Brain microvascular endothelial cell (primary cell): ENCODE data around the gene ENTPD7.

Experiments used
- DNase-seq: peaks from one replicate; pipeline ENCODE4 v3.0.0-alpha.2; 2020
- H3K27ac ChIP-seq: fragments of 250-450 bp; sonication (Bioruptor Pico); 2 replicates; pipeline ENCODE4 v1.5.1; 2020; ENCODE audit warnings: mild to moderate bottlenecking, moderate library complexity
- H3K27me3 ChIP-seq: fragments of 250-450 bp; sonication (Bioruptor Pico); replicated peaks from 2 replicates; pipeline ENCODE4 v1.5.1; 2020; ENCODE audit warnings: mild to moderate bottlenecking
- H3K36me3 ChIP-seq: fragments of 250-450 bp; sonication (Bioruptor Pico); replicated peaks from 2 replicates; pipeline ENCODE4 v1.5.1; 2020; ENCODE audit warnings: mild to moderate bottlenecking
- H3K4me3 ChIP-seq: 2 replicates; pipeline ENCODE4 v1.5.1; 2011; ENCODE audit warnings: low read depth, mild to moderate bottlenecking, control low read depth, low read length, moderate library complexity
- CTCF ChIP-seq: IDR thresholded peaks from 2 replicates; pipeline ENCODE4 v1.5.1; 2011; ENCODE audit warnings: low read depth, mild to moderate bottlenecking, moderate library complexity, low read length, control low read depth, inconsistent platforms; ENCODE audit errors: missing control alignments
- in situ Hi-C: cut with HindIII; loops from 2 replicates; pipeline ENCODE4 v1.10.0; 2017; ENCODE audit warnings: low sequenced_read_pairs, low pct_ligation_motif_present

The ENTPD7 gene

GRCh38 chr10:99656199-99657064, 2.9 kb upstream of the ENTPD7 start:
- no peak overlapping the region for H3K4me3 ChIP-seq
- in situ Hi-C loops: no loop called here
- H3K27ac ChIP-seq: no peak overlapping the region
- H3K27me3 ChIP-seq: no peaks in the 10 kb centered on the region
- no peak for DNase-seq
- no peak for TF ChIP-seq CTCF
- no peaks in the 10 kb centered on the region for H3K36me3 ChIP-seq

GRCh38 chr10:99658622-99659030, 683 bp upstream of the ENTPD7 start:
- H3K27me3 ChIP-seq: no peaks in the 10 kb centered on the region
- peak overlapping the region; percentile 94 for H3K4me3 ChIP-seq
- DNase-seq: peak; percentile 78
- no peak for TF ChIP-seq CTCF
- H3K27ac ChIP-seq: peak overlapping the region; percentile 89
- no peaks in the 10 kb centered on the region for H3K36me3 ChIP-seq
- in situ Hi-C loops: no loop called here

GRCh38 chr10:99659868-99660366, 608 bp downstream of the ENTPD7 start:
- DNase-seq: no peak
- no peak for TF ChIP-seq CTCF
- in situ Hi-C loops: no loop called here
- Histone ChIP-seq H3K4me3 (peak overlapping the region; percentile 94), H3K27me3 (no peaks in the 10 kb centered on the region), H3K27ac (peak overlapping the region; percentile 89), H3K36me3 (peaks cover 3% of the 10 kb centered on the region)

- in situ Hi-C loops: no loop called here
- Histone ChIP-seq H3K27me3 (no peaks in the 10 kb centered on the region), H3K27ac (peak overlapping the region; percentile 88), H3K4me3 (peak overlapping the region; percentile 94), H3K36me3 (peaks cover 9% of the 10 kb centered on the region)
- DNase-seq: peak; percentile 10
- TF ChIP-seq CTCF: no peak
Measured at GRCh38 chr10:99660662-99661376, 1.5 kb downstream of the ENTPD7 start.

- Histone ChIP-seq H3K36me3 (peaks cover 10% of the 10 kb centered on the region), H3K4me3 (peak overlapping the region; percentile 28), H3K27ac (peak overlapping the region; percentile 88), H3K27me3 (no peaks in the 10 kb centered on the region)
- in situ Hi-C loops: no loop called here
- no peak for TF ChIP-seq CTCF
- DNase-seq: peak; percentile 78
Measured at GRCh38 chr10:99661377-99661763, 2.1 kb downstream of the ENTPD7 start.
